ENCODE data around the gene SIRPG.

GRCh38 chr20:1600736-1601135 is 56.8 kb downstream of the SIRPG start:
- no peak for TF ChIP-seq GATA3 (IDR thresholded peaks at IDR 0.05; ENCODE audit: low read depth, low read length)
- no peak for TF ChIP-seq GATA2 (IDR thresholded peaks at IDR 0.05; ENCODE audit: low read depth, low read length)
